ENCODE results near the gene SRGAP2B.
"Not testable (repeated sequence)": the region's sequence is repeated elsewhere in the genome, so short reads cannot be mapped to it uniquely, and the experiment has no call there.

DNA sequence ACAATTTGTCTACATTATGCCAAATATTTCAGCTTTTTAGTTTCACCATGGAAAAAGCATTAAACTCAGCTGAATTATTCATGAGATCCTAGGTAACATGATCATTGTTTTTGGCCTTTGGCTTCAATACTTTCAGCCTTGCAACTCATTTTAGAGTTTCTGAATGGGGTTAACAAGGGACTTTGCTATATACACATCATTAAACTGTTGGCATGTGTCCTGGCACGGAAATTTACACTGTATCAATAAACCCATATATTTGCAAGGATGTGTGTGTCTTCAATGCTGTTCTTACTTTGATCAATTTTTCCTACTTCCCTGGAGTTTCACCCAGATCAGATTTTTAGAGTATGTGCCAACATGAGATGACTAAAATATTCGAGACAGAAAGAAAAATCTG lies 61.6 kb downstream of the SRGAP2B start:
- TF ChIP-seq CTCF (conservative IDR thresholded peaks at IDR 0.05); ZFX (IDR thresholded peaks at IDR 0.05): not testable (repeated sequence)
